Stimulated activated naive CD8-positive, alpha-beta T cell treated with anti-CD3 and anti-CD28 coated beads, Interleukin-15, Interleukin-2, amounts not matched to agents 100 ng/mL and 50 ng/mL, for 24 hours (primary cell): ENCODE data around the gene TBC1D17.
"Not testable (repeated sequence)": the region's sequence is repeated elsewhere in the genome, so short reads cannot be mapped to it uniquely, and the experiment has no call there.

Experiments used
- H3K27ac Mint-ChIP-seq: one replicate; pipeline ENCODE4 v1.8.0; 2021; ENCODE audit warnings: mild to moderate bottlenecking, mixed read lengths
- H3K27me3 Mint-ChIP-seq: one replicate; pipeline ENCODE4 v1.8.0; 2021; ENCODE audit warnings: mixed read lengths
- H3K36me3 Mint-ChIP-seq: one replicate; pipeline ENCODE4 v1.8.0; 2021; ENCODE audit warnings: low read depth, mixed read lengths
- H3K4me1 Mint-ChIP-seq: one replicate; pipeline ENCODE4 v1.8.0; 2021; ENCODE audit warnings: low read depth, mixed read lengths
- H3K4me3 Mint-ChIP-seq: one replicate; pipeline ENCODE4 v1.8.0; 2021; ENCODE audit warnings: mild to moderate bottlenecking, mixed read lengths
- H3K9me3 Mint-ChIP-seq: one replicate; pipeline ENCODE4 v1.8.0; 2021; ENCODE audit warnings: mixed read lengths

Gene TBC1D17

GRCh38 chr19:49921871-49922795 is 44.6 kb downstream of the TBC1D17 start:
- Mint-ChIP-seq H3K4me3 (peak overlapping the region; percentile 31), H3K36me3 (peaks cover 67% of the 10 kb centered on the region), H3K4me1 (peaks cover 82% of the 10 kb centered on the region), H3K9me3 (no peaks in the 10 kb centered on the region), H3K27me3 (no peaks in the 10 kb centered on the region), H3K27ac (peak overlapping the region; percentile 31)

GRCh38 chr19:49923055-49924003 is 45.8 kb downstream of the TBC1D17 start:
- no peak overlapping the region for H3K4me3 Mint-ChIP-seq

DNA sequence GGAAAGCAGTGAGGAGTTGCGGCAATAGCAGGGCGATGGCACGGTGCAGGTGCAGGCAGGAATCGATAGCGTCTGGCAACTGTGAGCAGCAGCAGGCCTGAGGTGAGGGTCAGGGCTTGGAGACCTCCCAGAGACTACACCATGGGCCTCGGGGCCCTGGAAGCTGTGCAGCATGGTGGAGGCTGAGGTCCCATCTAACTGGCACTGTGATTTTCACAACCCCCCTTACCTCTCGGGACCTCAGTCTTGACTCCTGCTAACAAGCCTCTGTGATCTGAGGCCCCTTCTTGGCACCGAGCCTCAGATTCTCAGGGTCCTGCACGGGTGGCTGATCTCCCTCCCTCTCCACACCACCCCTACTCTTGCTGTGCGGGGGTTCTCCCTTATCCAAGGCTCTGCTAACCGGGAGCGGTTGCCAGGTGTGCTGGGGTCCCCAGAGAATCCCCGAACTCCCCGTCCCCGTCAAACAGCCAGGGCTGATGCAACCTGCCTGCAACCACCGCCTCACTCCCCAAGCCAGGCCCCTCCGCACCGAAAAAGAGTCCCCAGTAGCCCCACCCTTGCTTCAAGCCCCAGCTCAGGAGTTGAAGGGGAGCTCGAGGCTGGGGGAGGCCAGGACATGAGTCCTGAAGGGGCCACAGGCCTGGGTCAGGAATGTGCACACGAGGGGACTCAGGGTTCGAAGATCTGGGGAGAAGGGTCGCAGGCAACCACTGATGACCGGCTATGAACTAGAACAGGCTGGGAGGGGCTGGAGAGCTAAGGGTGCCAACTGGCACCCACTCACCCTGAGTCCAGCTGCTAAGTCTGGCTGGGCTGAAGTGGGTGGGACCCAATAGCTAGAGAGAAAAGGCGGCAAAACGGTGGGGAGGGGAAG is 46.7 kb downstream of the TBC1D17 start:
- Mint-ChIP-seq H3K4me1 (peaks cover 86% of the 10 kb centered on the region), H3K27ac (peak overlapping the region; percentile 52), H3K36me3 (peaks cover 70% of the 10 kb centered on the region), H3K9me3 (no peaks in the 10 kb centered on the region), H3K27me3 (no peaks in the 10 kb centered on the region), H3K4me3 (no peak overlapping the region)

More at GRCh38 chr19:49923055-49924003, 45.8 kb downstream of the TBC1D17 start:
- Mint-ChIP-seq H3K9me3 (no peaks in the 10 kb centered on the region), H3K36me3 (peaks cover 66% of the 10 kb centered on the region), H3K27me3 (no peaks in the 10 kb centered on the region), H3K4me1 (peaks cover 84% of the 10 kb centered on the region), H3K27ac (peak overlapping the region; percentile 52)

DNA sequence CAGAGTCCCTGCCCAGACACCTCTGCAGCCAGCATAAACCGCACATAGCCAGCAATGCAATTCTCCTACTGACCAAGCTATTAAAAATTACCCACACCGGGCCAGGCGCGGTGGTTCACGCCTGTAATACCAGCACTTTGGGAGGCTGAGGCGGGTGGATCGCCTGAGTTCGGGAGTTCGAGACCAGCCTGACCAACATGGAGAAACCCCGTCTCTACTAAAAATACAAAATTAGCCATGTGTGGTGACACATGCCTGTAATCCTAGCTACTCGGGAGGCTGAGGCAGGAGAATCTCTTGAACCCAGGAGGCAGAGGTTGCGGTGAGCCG is 47.3 kb downstream of the TBC1D17 start:
- H3K27me3 Mint-ChIP-seq, H3K27ac Mint-ChIP-seq, H3K9me3 Mint-ChIP-seq, H3K4me3 Mint-ChIP-seq: not testable (repeated sequence)
- H3K36me3 Mint-ChIP-seq, result peaks cover 71% of the 10 kb centered on the region
- H3K4me1 Mint-ChIP-seq, result peaks cover 86% of the 10 kb centered on the region

DNA sequence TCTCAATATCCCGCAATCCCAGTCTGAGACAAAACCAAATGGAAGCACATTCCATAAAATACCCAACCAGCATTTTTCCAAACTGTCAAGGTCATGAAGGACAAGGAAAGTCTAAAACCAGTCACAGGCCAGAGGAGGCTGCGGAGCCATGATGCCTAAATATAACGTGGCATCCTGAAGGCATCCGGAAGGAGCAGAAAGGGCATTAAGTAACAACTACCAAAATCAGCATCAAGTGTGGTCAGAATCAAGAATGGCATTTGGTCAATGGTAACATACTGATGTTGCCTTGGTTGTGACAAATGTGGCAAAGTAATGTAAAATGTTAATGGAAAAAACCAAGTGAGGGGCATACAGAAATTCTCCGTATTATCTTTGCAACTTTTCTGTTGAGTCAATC is 48.0 kb downstream of the TBC1D17 start:
- no peaks in the 10 kb centered on the region for H3K9me3 Mint-ChIP-seq
- H3K4me1 Mint-ChIP-seq, result peaks cover 87% of the 10 kb centered on the region
- H3K27ac Mint-ChIP-seq, result peak overlapping the region; percentile 68
- no peaks in the 10 kb centered on the region for H3K27me3 Mint-ChIP-seq
- peak overlapping the region; percentile 47 for H3K4me3 Mint-ChIP-seq
- peaks cover 72% of the 10 kb centered on the region for H3K36me3 Mint-ChIP-seq

DNA sequence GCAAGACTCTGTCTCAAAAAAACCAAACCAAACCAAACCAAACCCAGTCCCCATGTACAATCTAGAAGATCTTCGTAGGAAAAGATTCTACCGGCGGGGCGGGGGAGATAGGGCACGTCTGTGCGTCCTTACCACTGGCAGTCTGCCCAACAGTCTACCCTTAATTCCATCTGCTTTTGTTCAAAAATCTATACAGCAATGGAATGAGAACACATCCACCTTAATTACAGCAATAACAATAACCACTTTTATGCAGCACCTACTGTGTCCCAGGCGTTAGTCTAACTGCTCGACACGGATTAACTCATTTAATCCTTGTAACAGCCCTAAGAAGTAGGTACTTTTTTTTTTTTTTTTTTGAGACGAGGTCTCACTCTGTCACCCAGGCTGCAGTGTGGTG is 49.0 kb downstream of the TBC1D17 start:
- Mint-ChIP-seq H3K4me3 (peak overlapping the region; percentile 63), H3K36me3 (peaks cover 72% of the 10 kb centered on the region), H3K4me1 (peaks cover 87% of the 10 kb centered on the region), H3K27ac (no peak overlapping the region), H3K27me3 (no peaks in the 10 kb centered on the region), H3K9me3 (no peaks in the 10 kb centered on the region)

DNA sequence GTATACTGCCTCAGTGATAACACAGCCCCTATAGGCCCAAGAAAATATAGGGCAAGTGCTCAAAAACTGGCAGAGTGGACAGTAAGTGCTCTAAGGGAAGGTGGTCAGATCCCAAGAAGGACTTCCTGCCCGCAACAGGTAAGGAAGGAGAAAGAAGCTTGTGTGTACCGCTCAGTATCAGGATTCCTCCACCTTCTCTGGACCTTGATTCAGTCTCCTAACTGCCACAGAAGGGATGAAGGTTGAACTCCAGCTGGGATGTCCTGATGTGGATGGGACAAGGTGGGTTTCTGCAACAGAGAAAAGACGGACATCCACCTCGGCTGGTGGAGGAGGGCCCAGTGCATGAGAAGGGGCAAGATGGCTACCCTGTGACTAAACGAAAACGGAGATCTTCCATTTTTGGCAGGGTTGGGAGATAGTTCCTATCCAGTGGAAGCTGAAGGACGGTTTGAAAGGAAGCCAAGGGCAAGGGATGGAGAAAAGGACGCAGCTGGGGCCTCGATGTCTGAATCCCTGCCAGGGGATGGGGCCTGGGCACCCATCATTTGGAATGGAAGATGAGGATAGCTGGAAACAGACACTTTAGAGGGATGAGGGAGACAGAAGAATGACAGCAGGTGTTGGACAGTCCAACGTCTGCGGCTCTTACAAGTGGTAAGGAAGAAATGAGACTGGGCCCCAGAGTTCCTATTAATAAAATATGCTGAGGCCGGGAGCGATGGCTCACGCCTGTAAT is 50.2 kb downstream of the TBC1D17 start:
- peaks cover 4% of the 10 kb centered on the region for H3K9me3 Mint-ChIP-seq
- peak overlapping the region; percentile 98 for H3K4me3 Mint-ChIP-seq
- H3K4me1 Mint-ChIP-seq, result peaks cover 85% of the 10 kb centered on the region
- peaks cover 71% of the 10 kb centered on the region for H3K36me3 Mint-ChIP-seq
- H3K27me3 Mint-ChIP-seq, result no peaks in the 10 kb centered on the region
- peak overlapping the region; percentile 98 for H3K27ac Mint-ChIP-seq

DNA sequence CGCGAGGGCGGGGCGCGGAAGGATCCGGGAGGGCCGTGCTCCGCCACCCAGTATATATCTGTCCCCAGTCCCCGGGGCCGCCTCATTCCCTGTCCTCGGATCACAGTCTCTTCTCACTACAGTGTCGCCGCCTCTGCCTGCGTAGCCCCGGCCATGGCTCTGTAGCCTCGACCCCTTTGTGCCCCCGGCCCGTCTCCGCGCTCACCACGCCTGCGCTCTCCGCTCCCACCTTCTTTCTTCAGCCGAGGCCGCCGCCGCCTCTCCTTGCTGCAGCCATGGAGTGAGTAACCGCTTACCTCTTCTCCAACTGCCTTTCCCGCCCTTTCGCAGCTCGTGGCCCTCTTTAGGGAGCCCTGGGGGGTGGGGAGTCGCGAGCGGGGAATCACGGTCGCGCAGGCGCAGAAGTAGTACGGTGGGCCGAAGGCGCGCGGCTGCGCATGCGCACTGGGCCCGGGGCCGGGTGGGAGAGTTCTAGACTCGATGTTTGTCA is 51.7 kb downstream of the TBC1D17 start, which contains the start of the genes ATF5 and NUP62:
ATF5 (plus strand) TSS at position 85 of the 490 bp plus-strand sequence. CDS start 1,646 bp downstream, outside the sequence.
NUP62 (minus strand) TSS at position 384 of the 490 bp plus-strand sequence. CDS start 19,697 bp downstream, outside the sequence.
- peaks cover 4% of the 10 kb centered on the region for H3K9me3 Mint-ChIP-seq
- H3K4me1 Mint-ChIP-seq, result peaks cover 84% of the 10 kb centered on the region
- H3K4me3 Mint-ChIP-seq, result peak within 1 kb of the TSS; percentile 98
- H3K27ac Mint-ChIP-seq, result peak within 1 kb of the TSS; percentile 98
- no peaks in the 10 kb centered on the region for H3K27me3 Mint-ChIP-seq
- H3K36me3 Mint-ChIP-seq, result peaks cover 64% of the 10 kb centered on the region

- Mint-ChIP-seq H3K27ac (peak overlapping the region; percentile 98), H3K27me3 (no peaks in the 10 kb centered on the region), H3K9me3 (peaks cover 4% of the 10 kb centered on the region), H3K36me3 (peaks cover 60% of the 10 kb centered on the region), H3K4me3 (peak overlapping the region; percentile 98), H3K4me1 (peaks cover 77% of the 10 kb centered on the region)
Observed at GRCh38 chr19:49929611-49930482, 52.3 kb downstream of the TBC1D17 start.

DNA sequence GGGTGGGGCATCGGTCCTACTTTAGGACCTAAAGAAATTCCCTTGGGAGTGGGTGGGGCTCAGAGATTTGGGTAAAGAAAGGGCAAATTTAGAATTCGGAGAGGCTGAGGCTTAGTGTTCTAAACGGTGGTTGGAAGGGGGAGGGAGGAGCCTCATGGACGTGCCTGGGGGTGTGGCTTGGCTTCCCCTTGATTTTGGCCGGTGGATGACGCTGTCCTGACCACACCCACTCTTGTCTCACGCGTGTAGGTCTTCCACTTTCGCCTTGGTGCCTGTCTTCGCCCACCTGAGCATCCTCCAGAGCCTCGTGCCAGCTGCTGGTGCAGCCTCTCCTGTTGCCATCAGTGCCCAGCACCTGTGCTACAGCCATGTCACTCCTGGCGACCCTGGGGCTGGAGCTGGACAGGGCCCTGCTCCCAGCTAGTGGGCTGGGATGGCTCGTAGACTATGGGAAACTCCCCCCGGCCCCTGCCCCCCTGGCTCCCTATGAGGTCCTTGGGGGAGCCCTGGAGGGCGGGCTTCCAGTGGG is 53.0 kb downstream of the TBC1D17 start:
- Mint-ChIP-seq H3K36me3 (peaks cover 56% of the 10 kb centered on the region), H3K4me3 (peak overlapping the region; percentile 98), H3K27me3 (no peaks in the 10 kb centered on the region), H3K27ac (peak overlapping the region; percentile 98), H3K9me3 (peaks cover 4% of the 10 kb centered on the region), H3K4me1 (peaks cover 72% of the 10 kb centered on the region)

DNA sequence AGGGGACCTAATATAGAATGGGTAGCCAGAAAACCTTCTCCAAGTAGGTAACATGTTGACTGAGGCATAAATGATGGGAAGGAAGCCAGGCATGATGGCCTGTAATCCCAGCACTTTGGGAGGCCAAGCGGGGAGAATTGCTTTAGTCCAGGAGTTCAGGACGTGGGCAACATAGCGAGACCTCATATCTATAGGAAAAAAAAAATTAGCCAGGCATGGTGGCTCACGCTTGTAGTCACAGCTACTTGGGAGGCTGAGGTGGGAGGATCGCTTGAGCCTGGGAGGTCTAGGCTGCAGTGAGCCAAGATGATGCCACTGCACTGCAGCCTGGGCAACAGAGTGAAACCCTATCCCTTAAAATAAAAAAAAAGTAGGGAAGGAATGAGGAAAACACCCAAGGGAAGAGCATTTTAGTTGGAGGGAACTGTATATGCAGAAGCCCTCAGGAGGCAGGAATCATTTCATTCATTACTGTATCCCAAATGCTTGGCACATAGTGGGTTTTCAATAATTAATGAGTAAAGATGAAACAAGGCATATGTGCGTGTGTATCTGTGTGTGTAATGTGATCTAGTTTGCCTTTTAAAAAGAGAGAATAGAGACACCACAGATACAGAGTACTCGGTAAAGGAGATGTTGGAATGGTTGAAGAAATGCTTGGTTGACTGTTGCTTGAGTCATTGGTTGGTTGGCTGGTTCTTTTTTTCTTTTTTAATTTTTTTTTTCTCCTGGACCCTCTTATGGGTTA is 54.0 kb downstream of the TBC1D17 start:
- Mint-ChIP-seq H3K36me3 (peaks cover 52% of the 10 kb centered on the region), H3K4me3 (peak overlapping the region; percentile 41), H3K9me3 (peaks cover 4% of the 10 kb centered on the region), H3K4me1 (peaks cover 65% of the 10 kb centered on the region), H3K27ac (peak overlapping the region; percentile 33), H3K27me3 (no peaks in the 10 kb centered on the region)

- peaks cover 59% of the 10 kb centered on the region for H3K4me1 Mint-ChIP-seq
Observed at GRCh38 chr19:49932041-49932451, 54.5 kb downstream of the TBC1D17 start.

More at GRCh38 chr19:49932041-49932451, 54.5 kb downstream of the TBC1D17 start:
- Mint-ChIP-seq H3K27ac (peak overlapping the region; percentile 33), H3K36me3 (peaks cover 48% of the 10 kb centered on the region), H3K27me3 (no peaks in the 10 kb centered on the region), H3K9me3 (peaks cover 4% of the 10 kb centered on the region), H3K4me3 (peak overlapping the region; percentile 41)
